Loucy (cell line): ENCODE measurements around the gene OCIAD2.

Source experiments
- H2AFZ ChIP-seq: fragments of 200-600 bp; sonication (generic); 2 replicates; pipeline ENCODE4 v1.6.0; 2016; ENCODE audit warnings: antibody characterized with exemption, mild to moderate bottlenecking, low read length, moderate library complexity
- H3F3A ChIP-seq: fragments of 200-600 bp; 2 replicates; pipeline ENCODE4 v1.6.0; 2016; ENCODE audit warnings: antibody characterized with exemption, low read depth, mild to moderate bottlenecking
- H3K27me3 ChIP-seq: fragments of 200-600 bp; sonication (generic); 2 replicates; pipeline ENCODE4 v1.6.1; 2014; ENCODE audit warnings: low read length, mild to moderate bottlenecking; ENCODE audit not compliant: insufficient read depth, poor library complexity, severe bottlenecking
- H3K36me3 ChIP-seq: fragments of 200-600 bp; sonication (generic); 2 replicates; pipeline ENCODE4 v1.6.1; 2016; ENCODE audit warnings: low read length; ENCODE audit not compliant: insufficient read depth
- H3K4me1 ChIP-seq: fragments of 200-600 bp; sonication (generic); 2 replicates; pipeline ENCODE4 v1.5.1; 2014; ENCODE audit warnings: low read length, mild to moderate bottlenecking; ENCODE audit not compliant: insufficient read depth, poor library complexity, severe bottlenecking
- H3K4me2 ChIP-seq: fragments of 200-600 bp; sonication (generic); 2 replicates; pipeline ENCODE4 v1.6.0; 2014; ENCODE audit warnings: antibody characterized with exemption, low read length, low read depth, mild to moderate bottlenecking; ENCODE audit not compliant: poor library complexity, severe bottlenecking
- H3K4me3 ChIP-seq: fragments of 200-600 bp; sonication (generic); 2 replicates; pipeline ENCODE4 v1.5.1; 2014; ENCODE audit warnings: low read length, mild to moderate bottlenecking, mixed read lengths; ENCODE audit not compliant: poor library complexity, severe bottlenecking
- H3K79me2 ChIP-seq: fragments of 200-600 bp; sonication (generic); 2 replicates; pipeline ENCODE4 v1.6.1; 2014; ENCODE audit warnings: low read length; ENCODE audit not compliant: insufficient read depth
- H3K9ac ChIP-seq: fragments of 200-600 bp; sonication (generic); 2 replicates; pipeline ENCODE4 v1.6.0; 2014; ENCODE audit warnings: mild to moderate bottlenecking, low read depth, low read length, moderate library complexity; ENCODE audit not compliant: poor library complexity, severe bottlenecking
- H3K9me2 ChIP-seq: fragments of 200-600 bp; sonication (generic); replicated peaks from 2 replicates; pipeline ENCODE4 v1.6.1; 2016; ENCODE audit warnings: low read depth, low read length, mixed read lengths
- H3K9me3 ChIP-seq: fragments of 200-600 bp; sonication (generic); 2 replicates; pipeline ENCODE4 v1.6.1; 2014; ENCODE audit warnings: mild to moderate bottlenecking, antibody characterized with exemption, low read length, low read depth; ENCODE audit not compliant: insufficient read depth
- H4K20me1 ChIP-seq: fragments of 200-600 bp; sonication (generic); 2 replicates; pipeline ENCODE4 v1.6.0; 2014; ENCODE audit warnings: antibody characterized with exemption, low read length, mild to moderate bottlenecking; ENCODE audit not compliant: insufficient read depth, poor library complexity, severe bottlenecking
- CTCF ChIP-seq: fragments of 200-600 bp; sonication (generic); conservative IDR thresholded peaks from 2 replicates; pipeline ENCODE4 v1.5.1; 2014; ENCODE audit warnings: mild to moderate bottlenecking, antibody characterized with exemption, low read length
- EZH2phosphoT487 ChIP-seq: fragments of 200-600 bp; IDR thresholded peaks from 2 replicates; pipeline ENCODE4 v1.6.1; 2018; ENCODE audit warnings: antibody characterized with exemption, mild to moderate bottlenecking, moderate library complexity, borderline replicate concordance

OCIAD2 gene

GRCh38 chr4:48906206-48907173 is at the start of gene OCIAD2:
TSS of gene OCIAD2 (minus strand) at chr4:48906774. CDS start at chr4:48904549, 2,225 bp downstream.
- H3K4me2 ChIP-seq: peak within 1 kb of the TSS; percentile 85

GRCh38 chr4:48954314-48954713 is 47.7 kb upstream of the OCIAD2 start:
- Histone ChIP-seq H3K36me3 (no peaks in the 10 kb centered on the region), H3F3A (no peaks in the 10 kb centered on the region), H3K27me3 (no peaks in the 10 kb centered on the region), H2AFZ (peak overlapping the region; percentile 80), H3K4me3 (no peak overlapping the region), H3K4me1 (no peaks in the 10 kb centered on the region), H3K79me2 (no peaks in the 10 kb centered on the region), H3K4me2 (no peak overlapping the region), H4K20me1 (no peaks in the 10 kb centered on the region), H3K9me3 (no peaks in the 10 kb centered on the region), H3K9me2 (no peaks in the 10 kb centered on the region), H3K9ac (no peak overlapping the region)
- TF ChIP-seq EZH2phosphoT487 (no peak), CTCF (no peak)

More at GRCh38 chr4:48906206-48907173, at the start of gene OCIAD2:
- Histone ChIP-seq H3K36me3 (peaks cover 5% of the 10 kb centered on the region; the same call in 1 of the 2 replicates), H3K27me3 (no peaks in the 10 kb centered on the region), H2AFZ (peak within 1 kb of the TSS; percentile 94), H3F3A (no peaks in the 10 kb centered on the region), H3K4me3 (peak within 1 kb of the TSS; percentile 98), H3K9ac (peak within 1 kb of the TSS; percentile 91), H3K4me1 (peaks cover 42% of the 10 kb centered on the region), H3K9me2 (no peaks in the 10 kb centered on the region), H3K9me3 (no peaks in the 10 kb centered on the region), H3K79me2 (peaks cover 30% of the 10 kb centered on the region), H4K20me1 (peaks cover 3% of the 10 kb centered on the region)
- TF ChIP-seq CTCF (peak; percentile 50), EZH2phosphoT487 (no peak)

GRCh38 chr4:48949518-48950219 is 43.1 kb upstream of the OCIAD2 start:
- H3K36me3 ChIP-seq: no peaks in the 10 kb centered on the region
- H3K4me3 ChIP-seq: no peak overlapping the region
- H3K9me2 ChIP-seq: no peaks in the 10 kb centered on the region
- H3K4me1 ChIP-seq: no peaks in the 10 kb centered on the region
- H3F3A ChIP-seq: no peaks in the 10 kb centered on the region
- TF ChIP-seq EZH2phosphoT487: no peak
- TF ChIP-seq CTCF: no peak
- H4K20me1 ChIP-seq: no peaks in the 10 kb centered on the region
- H2AFZ ChIP-seq: no peak overlapping the region; the same call in 1 of the 2 replicates
- no peaks in the 10 kb centered on the region for H3K79me2 ChIP-seq
- H3K9ac ChIP-seq: no peak overlapping the region
- no peak overlapping the region for H3K4me2 ChIP-seq
- no peaks in the 10 kb centered on the region for H3K9me3 ChIP-seq
- H3K27me3 ChIP-seq: no peaks in the 10 kb centered on the region
